ENCODE measurements around the gene GOLGA1. TPM values are rescaled to one million over a fixed set of nuclear protein-coding genes. Genes with fewer than 3 reads are reported as not detected.
A peak's percentile ranks its signal among the peaks of the same experiment; 100 is the strongest.

The GOLGA1 gene
- polyA plus RNA-seq, 3 donors, result 3.1 to 15.7 (median 8.0) TPM

DNA sequence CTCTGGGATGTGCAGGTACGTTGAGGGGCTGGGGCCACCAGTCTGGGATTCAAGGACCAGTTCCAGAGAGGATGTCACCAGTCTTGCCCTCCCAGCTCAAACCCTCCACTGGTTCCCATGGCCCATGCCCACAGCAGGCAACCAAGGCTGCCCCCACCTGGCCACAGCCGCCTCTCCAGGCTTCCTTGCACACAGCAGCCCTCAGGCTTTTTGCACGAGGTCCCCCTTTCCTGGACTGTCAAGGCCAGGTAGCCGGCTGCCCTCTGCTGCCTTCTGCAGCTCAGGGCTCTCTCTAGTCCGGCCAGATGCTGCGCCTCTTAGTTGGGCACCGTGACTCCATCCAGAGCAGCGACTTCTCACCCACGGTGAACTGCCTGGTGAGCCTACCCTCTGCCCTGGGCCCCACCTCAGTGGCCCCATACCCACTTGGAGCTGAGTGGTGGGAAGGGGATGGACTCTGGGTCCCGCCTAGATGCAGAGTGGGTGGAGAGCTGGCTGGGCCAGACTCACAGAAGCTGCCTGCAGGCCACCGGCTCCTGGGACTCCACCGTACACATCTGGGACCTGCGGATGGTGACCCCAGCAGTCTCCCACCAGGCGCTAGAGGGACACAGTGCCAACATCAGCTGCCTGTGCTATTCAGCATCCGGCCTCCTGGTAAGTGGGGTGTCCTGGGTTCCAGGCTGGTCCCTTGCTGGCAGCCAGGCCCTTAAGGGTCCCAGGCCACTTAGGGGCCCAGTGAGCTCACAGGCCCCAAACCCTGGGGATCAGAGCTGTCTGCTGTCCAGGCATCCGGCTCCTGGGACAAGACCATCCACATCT, 84.7 kb downstream of the GOLGA1 start:
- H3K27ac Mint-ChIP-seq, result peak overlapping the region in 1 of 7 donors; percentile 74
- no peak for DNase-seq
- intact Hi-C loops (cut with micrococcal nuclease), result no loop called here

GRCh38 chr9:124855566-124855943, 85.3 kb downstream of the GOLGA1 start:
- Histone ChIP-seq H3K4me2 (replicated peaks; ENCODE audit: extremely low read depth, low read length, poor library complexity, severe bottlenecking) (no peak overlapping the region), H3K4me1 (ENCODE audit: control insufficient read depth in 1 of 2, insufficient read depth in 2 of 2, low read length in 2 of 2) (peaks cover 13 to 23% of the 10 kb centered on the region in 2 donors), H2AFZ (ENCODE audit: insufficient read depth, low read depth, low read length, poor library complexity, severe bottlenecking) (no peak overlapping the region), H3K36me3 (replicated peaks in 1 of 2; ENCODE audit: control insufficient read depth in 1 of 2, insufficient read depth in 2 of 2, low read length in 2 of 2) (peaks cover 38 to 40% of the 10 kb centered on the region in 2 donors), H3K27me3 (ENCODE audit: control insufficient read depth in 2 of 2, insufficient read depth in 2 of 2, low read length in 2 of 2) (no peaks in the 10 kb centered on the region), H3K27ac (ENCODE audit: low read depth in 1 of 2, low read length in 2 of 2) (no peak overlapping the region), H3K9ac (ENCODE audit: insufficient read depth, low read length, poor library complexity, severe bottlenecking) (no peak overlapping the region), H3K4me3 (replicated peaks in 1 of 3; ENCODE audit: low read depth in 2 of 3, low read length in 3 of 3) (no peak overlapping the region), H4K20me1 (ENCODE audit: insufficient read depth, low read length) (peaks cover 47% of the 10 kb centered on the region), H3K9me3 (replicated peaks in 1 of 2; ENCODE audit: control insufficient read depth in 1 of 2, insufficient read depth in 1 of 2, low read length in 2 of 2) (no peaks in the 10 kb centered on the region), H3K79me2 (ENCODE audit: insufficient read depth, low read length) (peaks cover 19% of the 10 kb centered on the region)
- intact Hi-C loops (cut with micrococcal nuclease), result no loop called here
- Mint-ChIP-seq H3K27ac (peak overlapping the region in 3 of 7 donors; percentile 6 to 73 (median 70)), H3K27me3 (ENCODE audit: low read depth in 3 of 3) (peaks cover 5 to 13% (median 6%) of the 10 kb centered on the region in 3 donors), H3K9me3 (no peaks in the 10 kb centered on the region), H3K4me1 (peaks cover 22% of the 10 kb centered on the region), H3K36me3 (peaks cover 36 to 40% of the 10 kb centered on the region in 2 donors), H3K4me3 (no peak overlapping the region)
- no peak for TF ChIP-seq CTCF (IDR thresholded peaks at IDR 0.05)
- WGBS (ENCODE audit: insufficient coverage), result 84% methylated on average over 18 of the region's 18 CpGs
- no peak for DNase-seq

More for the DNA sequence above, 84.7 kb downstream of the GOLGA1 start:
- no peaks in the 10 kb centered on the region for H3K9me3 ChIP-seq (replicated peaks in 1 of 2; ENCODE audit: control insufficient read depth in 1 of 2, insufficient read depth in 1 of 2, low read length in 2 of 2)
- H4K20me1 ChIP-seq (ENCODE audit: insufficient read depth, low read length), result peaks cover 53% of the 10 kb centered on the region
- Mint-ChIP-seq H3K9me3 (no peaks in the 10 kb centered on the region), H3K4me1 (peaks cover 28% of the 10 kb centered on the region), H3K4me3 (no peak overlapping the region), H3K36me3 (peaks cover 36 to 40% of the 10 kb centered on the region in 2 donors), H3K27me3 (ENCODE audit: low read depth in 3 of 3) (peaks cover 4 to 12% (median 5%) of the 10 kb centered on the region in 3 donors)
- WGBS (ENCODE audit: insufficient coverage), result 71% methylated on average over 14 of the region's 16 CpGs
- no peak for TF ChIP-seq CTCF (IDR thresholded peaks at IDR 0.05)
- no peaks in the 10 kb centered on the region for H3K27me3 ChIP-seq (ENCODE audit: control insufficient read depth in 2 of 2, insufficient read depth in 2 of 2, low read length in 2 of 2)
- H2AFZ ChIP-seq (ENCODE audit: insufficient read depth, low read depth, low read length, poor library complexity, severe bottlenecking), result no peak overlapping the region
- peak overlapping the region in 1 of 2 donors; percentile 9 for H3K27ac ChIP-seq (ENCODE audit: low read depth in 1 of 2, low read length in 2 of 2)
- H3K9ac ChIP-seq (ENCODE audit: insufficient read depth, low read length, poor library complexity, severe bottlenecking), result no peak overlapping the region
- peaks cover 19 to 29% of the 10 kb centered on the region in 2 donors for H3K4me1 ChIP-seq (ENCODE audit: control insufficient read depth in 1 of 2, insufficient read depth in 2 of 2, low read length in 2 of 2)
- H3K4me2 ChIP-seq (replicated peaks; ENCODE audit: extremely low read depth, low read length, poor library complexity, severe bottlenecking), result no peak overlapping the region
- peaks cover 38 to 44% of the 10 kb centered on the region in 2 donors for H3K36me3 ChIP-seq (replicated peaks in 1 of 2; ENCODE audit: control insufficient read depth in 1 of 2, insufficient read depth in 2 of 2, low read length in 2 of 2)
- no peak overlapping the region for H3K4me3 ChIP-seq (replicated peaks in 1 of 3; ENCODE audit: low read depth in 2 of 3, low read length in 3 of 3)
- H3K79me2 ChIP-seq (ENCODE audit: insufficient read depth, low read length), result peaks cover 25% of the 10 kb centered on the region
